Vagina (tissue), 2 donors: ENCODE data around the gene KLF3. TPM values are rescaled to one million over a fixed set of nuclear protein-coding genes. Genes with fewer than 3 reads are reported as not detected.
"Not testable (repeated sequence)": the region's sequence is repeated elsewhere in the genome, so short reads cannot be mapped to it uniquely, and the experiment has no call there.

Experiments used
- DNase-seq, 2 donors: peaks; one replicate each; pipeline ENCODE4 v3.0.0-alpha.2; 2017; ENCODE audit errors: extremely low spot score in 2 of 2
- H3K27ac ChIP-seq: fragments of 200-600 bp; sonication (generic); one replicate; pipeline ENCODE4 v1.5.1; 2019
- H3K27me3 ChIP-seq: fragments of 200-600 bp; sonication (generic); one replicate; pipeline ENCODE4 v1.5.1; 2019
- H3K36me3 ChIP-seq, 2 donors: fragments of 200-600 bp; sonication (generic); one replicate each; pipeline ENCODE4 v1.5.1; 2017 to 2019
- H3K4me1 ChIP-seq: fragments of 200-600 bp; sonication (generic); one replicate; pipeline ENCODE4 v1.5.1; 2019
- H3K4me3 ChIP-seq, 2 donors: fragments of 200-600 bp; sonication (generic); 1 replicate in 1 of 2; 2 replicates in 1 of 2; pipeline ENCODE4 v1.5.1; 2016 to 2019
- H3K9me3 ChIP-seq: fragments of 200-600 bp; sonication (generic); one replicate; pipeline ENCODE4 v1.5.1; 2019
- CTCF ChIP-seq, 3 experiments: fragments of 450-650 bp in 2 of 3; fragments of 200-600 bp in 1 of 3; sonication (generic) in 1 of 3; IDR thresholded peaks; one replicate each; pipeline ENCODE4 v1.5.1; 2017 to 2019; ENCODE audit warnings: antibody characterized with exemption in 3 of 3, mild to moderate bottlenecking in 2 of 3, moderate library complexity in 2 of 3
- POLR2A ChIP-seq, 2 donors: fragments of 450-650 bp; IDR thresholded peaks; one replicate each; pipeline ENCODE4 v1.6.1; 2017; ENCODE audit warnings: antibody characterized with exemption in 2 of 2, mild to moderate bottlenecking in 2 of 2, moderate library complexity in 2 of 2
- POLR2AphosphoS5 ChIP-seq, 2 donors: sonication (generic); formaldehyde crosslinking; IDR thresholded peaks; one replicate each; pipeline ENCODE4 v1.9.0; 2017; ENCODE audit warnings: antibody characterized with exemption in 2 of 2, mild to moderate bottlenecking in 2 of 2, low read depth in 1 of 2; ENCODE audit not compliant: insufficient read depth in 1 of 2
- intact Hi-C: fragments of 100-400 bp; cut with DNase I; formaldehyde crosslinking; loops from one replicate; pipeline ENCODE4 v1.15.1; 2023
- total RNA-seq: library from RNA; depleted of rRNA; stranded (reverse); fragments of >200 nt; gene quantifications from one replicate; pipeline ENCODE4 v1.2.3, GENCODE V29; 2016

The KLF3 gene
- total RNA-seq, 1 donor from 2014 or later, result 85.4 TPM

DNA sequence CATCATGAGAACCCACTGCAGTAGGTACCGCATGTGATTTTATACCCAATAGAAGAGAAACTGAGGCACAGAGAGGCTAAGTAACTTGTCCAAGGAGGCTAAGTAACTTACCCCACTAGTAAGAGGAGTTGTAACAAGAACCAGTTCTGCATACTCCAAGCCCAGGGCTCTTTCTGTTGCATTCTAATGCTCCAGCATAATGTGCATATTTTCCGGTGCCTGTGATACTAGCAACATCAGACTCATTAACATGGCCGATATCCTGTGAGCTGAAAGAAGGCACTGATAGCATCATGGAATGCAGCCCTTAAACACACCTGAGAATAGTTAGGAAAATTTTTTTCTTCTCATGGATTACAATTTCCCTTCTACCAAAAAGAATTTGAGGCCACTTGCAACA lies 39.7 kb upstream of the KLF3 start:
- H3K4me3 ChIP-seq, result no peak overlapping the region
- no peaks in the 10 kb centered on the region for H3K27me3 ChIP-seq
- intact Hi-C loops, result no loop called here
- no peak overlapping the region for H3K27ac ChIP-seq
- DNase-seq, result no peak
- TF ChIP-seq POLR2A (IDR thresholded peaks at IDR 0.05), result no peak
- no peak for TF ChIP-seq CTCF (IDR thresholded peaks at IDR 0.05)
- TF ChIP-seq POLR2AphosphoS5 (IDR thresholded peaks at IDR 0.05; ENCODE audit: insufficient read depth in 1 of 2, low read depth in 1 of 2), result no peak
- H3K4me1 ChIP-seq, result peaks cover 25% of the 10 kb centered on the region
- H3K36me3 ChIP-seq, result no peaks in the 10 kb centered on the region
- H3K9me3 ChIP-seq, result no peaks in the 10 kb centered on the region

GRCh38 chr4:38625508-38625907 lies 38.5 kb upstream of the KLF3 start:
- intact Hi-C loops, result no loop called here
- TF ChIP-seq CTCF (IDR thresholded peaks at IDR 0.05), result no peak
- Histone ChIP-seq H3K27me3 (no peaks in the 10 kb centered on the region), H3K36me3 (no peaks in the 10 kb centered on the region), H3K4me1 (peaks cover 18% of the 10 kb centered on the region), H3K9me3 (no peaks in the 10 kb centered on the region), H3K27ac (no peak overlapping the region), H3K4me3 (no peak overlapping the region)
- no peak for DNase-seq

DNA sequence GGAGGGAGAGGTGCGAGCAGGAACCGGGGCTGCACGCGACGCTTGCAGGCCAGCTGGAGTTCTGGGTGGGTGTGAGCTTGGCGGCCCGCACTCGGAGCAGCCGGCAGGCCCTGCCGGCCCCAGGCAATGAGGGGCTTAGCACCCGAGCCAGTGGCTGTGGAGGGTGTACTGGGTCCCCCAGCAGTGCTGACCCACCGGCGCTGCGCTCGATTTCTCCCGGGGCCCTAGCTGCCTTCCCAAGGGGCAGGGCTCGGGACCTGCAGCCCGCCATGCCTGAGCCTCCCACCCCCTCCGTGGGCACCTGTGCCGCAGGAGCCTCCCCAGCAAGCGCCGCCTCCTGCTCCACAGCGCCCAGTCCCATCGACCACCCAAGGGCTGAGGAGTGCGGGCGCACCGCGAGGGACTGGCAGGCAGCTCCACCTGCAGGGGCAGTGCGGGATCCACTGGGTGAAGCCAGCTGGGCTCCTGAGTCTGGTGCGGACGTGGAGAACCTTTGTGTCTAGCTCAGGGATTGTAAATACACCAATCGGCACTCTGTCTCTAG lies 37.0 kb upstream of the KLF3 start:
- H3K27ac ChIP-seq, intact Hi-C loops: not testable (repeated sequence)

DNA sequence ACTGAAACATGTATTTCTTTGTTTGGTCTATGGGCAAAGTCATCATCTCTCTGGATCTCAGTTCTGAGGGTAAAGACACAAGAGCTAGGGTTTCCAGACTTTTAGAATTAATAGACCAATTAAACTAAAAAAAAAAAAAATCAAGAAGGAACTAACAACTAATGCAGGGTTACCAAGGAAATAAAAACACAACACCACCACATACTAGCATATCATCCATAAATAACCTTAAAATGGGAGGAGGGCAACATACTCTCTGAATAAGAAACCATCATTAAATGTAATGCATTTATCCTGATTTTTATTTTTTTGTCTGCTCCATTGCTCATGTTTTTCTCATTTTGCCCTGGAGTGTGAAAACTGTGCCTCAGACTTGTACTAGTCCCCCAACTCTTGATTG lies 33.5 kb upstream of the KLF3 start:
- no peaks in the 10 kb centered on the region for H3K9me3 ChIP-seq
- peaks cover 9% of the 10 kb centered on the region for H3K4me1 ChIP-seq
- no peaks in the 10 kb centered on the region for H3K27me3 ChIP-seq
- DNase-seq, result no peak
- no peak overlapping the region for H3K4me3 ChIP-seq
- TF ChIP-seq POLR2A (IDR thresholded peaks at IDR 0.05) (no peak), CTCF (IDR thresholded peaks at IDR 0.05) (no peak), POLR2AphosphoS5 (IDR thresholded peaks at IDR 0.05; ENCODE audit: insufficient read depth in 1 of 2, low read depth in 1 of 2) (no peak)
- H3K27ac ChIP-seq, result no peak overlapping the region
- intact Hi-C loops, result no loop called here
- no peaks in the 10 kb centered on the region for H3K36me3 ChIP-seq

More for the DNA sequence above, 37.0 kb upstream of the KLF3 start:
- not testable (repeated sequence) for H3K4me3 ChIP-seq, DNase-seq, H3K27me3 ChIP-seq, H3K36me3 ChIP-seq, H3K4me1 ChIP-seq, H3K9me3 ChIP-seq

DNA sequence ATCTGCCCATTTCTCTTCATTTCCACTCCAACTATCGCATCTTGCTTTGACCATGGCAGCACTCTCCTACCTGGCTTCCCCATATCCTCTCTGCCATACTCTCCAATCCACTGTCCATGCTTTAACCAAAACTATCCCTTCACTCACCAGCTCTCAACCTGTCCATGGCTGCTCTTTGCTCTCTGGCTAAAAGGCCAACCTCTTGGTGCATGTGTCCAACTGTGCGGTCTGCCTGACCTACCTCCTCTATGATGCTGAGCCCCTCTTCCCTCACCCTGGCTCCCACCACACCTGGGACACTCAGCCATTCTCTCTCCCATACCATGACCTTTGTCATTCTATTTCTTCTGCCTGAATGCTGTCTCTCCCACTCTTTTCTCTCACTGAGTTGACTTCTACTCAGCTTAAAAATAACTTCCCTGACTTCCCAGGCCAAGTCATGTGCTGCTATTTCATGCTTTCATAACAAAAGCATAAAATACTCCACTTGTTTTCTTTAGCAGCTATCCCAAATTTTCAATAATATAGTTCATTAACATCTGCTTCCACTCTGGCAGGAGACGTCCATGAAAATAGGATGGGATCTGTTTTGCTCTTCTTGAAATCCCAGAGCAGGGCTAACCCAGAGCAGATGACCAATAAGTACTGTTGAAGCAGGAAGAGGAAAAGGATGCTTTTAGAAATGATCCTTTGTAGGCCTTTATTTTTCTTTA lies 29.8 kb upstream of the KLF3 start:
- H3K4me3 ChIP-seq, result no peak overlapping the region
- H3K9me3 ChIP-seq, result no peaks in the 10 kb centered on the region
- peaks cover 9% of the 10 kb centered on the region for H3K4me1 ChIP-seq
- H3K36me3 ChIP-seq, result no peaks in the 10 kb centered on the region
- intact Hi-C loops, result no loop called here
- no peaks in the 10 kb centered on the region for H3K27me3 ChIP-seq
- DNase-seq, result no peak
- no peak for TF ChIP-seq POLR2AphosphoS5 (IDR thresholded peaks at IDR 0.05; ENCODE audit: insufficient read depth in 1 of 2, low read depth in 1 of 2)
- TF ChIP-seq POLR2A (IDR thresholded peaks at IDR 0.05), result no peak
- TF ChIP-seq CTCF (IDR thresholded peaks at IDR 0.05), result no peak
- H3K27ac ChIP-seq, result peak overlapping the region; percentile 34
